Fibroblast of lung (primary cell): ENCODE results near the gene PRKG2. TPM values are rescaled to one million over a fixed set of nuclear protein-coding genes. Genes with fewer than 3 reads are reported as not detected.

Experiments
- DNase-seq, 2 donors: peaks; one replicate each; pipeline versions ENCODE4 v3.0.0 to v3.0.0-alpha.2; 2010; ENCODE audit warnings: low read depth in 2 of 2
- H2AFZ ChIP-seq: 2 replicates; pipeline ENCODE4 v1.5.1; 2012; ENCODE audit warnings: low read length, control low read depth, inconsistent platforms
- H3K27ac ChIP-seq: 2 replicates; pipeline ENCODE4 v1.5.1; 2011; ENCODE audit warnings: low read length, control low read depth; ENCODE audit not compliant: insufficient read depth
- H3K27me3 ChIP-seq: 2 replicates; pipeline ENCODE4 v1.5.1; 2011; ENCODE audit warnings: mild to moderate bottlenecking, low read length; ENCODE audit not compliant: control insufficient read depth, insufficient read depth
- H3K36me3 ChIP-seq: 2 replicates; pipeline ENCODE4 v1.5.1; 2011; ENCODE audit warnings: low read length; ENCODE audit not compliant: control insufficient read depth, insufficient read depth
- H3K4me1 ChIP-seq: 2 replicates; pipeline ENCODE4 v1.5.1; 2011; ENCODE audit warnings: low read length; ENCODE audit not compliant: control insufficient read depth, insufficient read depth; ENCODE audit errors: extremely low read depth
- H3K4me2 ChIP-seq: 2 replicates; pipeline ENCODE4 v1.5.1; 2011; ENCODE audit warnings: low read length, control low read depth; ENCODE audit not compliant: insufficient read depth; ENCODE audit errors: extremely low read depth
- H3K4me3 ChIP-seq, 4 experiments: fragments of 200-600 bp in 1 of 4; sonication (generic) in 1 of 4; replicated peaks in 1 of 4; 2 replicates each; pipeline ENCODE4 v1.5.1; 2011 to 2016; ENCODE audit warnings: low read length in 4 of 4, low read depth in 3 of 4, mild to moderate bottlenecking in 3 of 4, control low read depth in 2 of 4, inconsistent platforms in 1 of 4, mixed read lengths in 1 of 4; ENCODE audit not compliant: insufficient read depth in 1 of 4; ENCODE audit errors: control extremely low read depth in 1 of 4
- H3K79me2 ChIP-seq: 2 replicates; pipeline ENCODE4 v1.5.1; 2012; ENCODE audit warnings: mild to moderate bottlenecking, low read length, inconsistent platforms; ENCODE audit not compliant: control insufficient read depth, insufficient read depth
- H3K9ac ChIP-seq: 2 replicates; pipeline ENCODE4 v1.5.1; 2011; ENCODE audit warnings: mild to moderate bottlenecking, low read length, control low read depth; ENCODE audit not compliant: insufficient read depth
- H3K9me3 ChIP-seq: 2 replicates; pipeline ENCODE4 v1.5.1; 2012; ENCODE audit warnings: low read depth, low read length; ENCODE audit not compliant: control insufficient read depth, insufficient read depth
- H4K20me1 ChIP-seq: 2 replicates; pipeline ENCODE4 v1.5.1; 2011; ENCODE audit warnings: low read length; ENCODE audit not compliant: control insufficient read depth, insufficient read depth; ENCODE audit errors: extremely low read depth
- CTCF ChIP-seq, 2 donors: IDR thresholded peaks in 1 of 2; conservative IDR thresholded peaks in 1 of 2; 1 replicate in 1 of 2; 2 replicates in 1 of 2; pipeline ENCODE4 v1.5.1; 2011 to 2012; ENCODE audit warnings: low read length in 2 of 2, control low read depth in 1 of 2, inconsistent platforms in 1 of 2, low read depth in 1 of 2, mild to moderate bottlenecking in 1 of 2
- EZH2 ChIP-seq: IDR thresholded peaks from 2 replicates; pipeline ENCODE4 v1.5.1; 2012; ENCODE audit warnings: low read length, control low read depth, mild to moderate bottlenecking; ENCODE audit errors: missing control alignments
- polyA plus RNA-seq, 2 donors: library from polyadenylated mRNA; depleted of rRNA in 1 of 2; stranded (reverse) in 1 of 2; unstranded in 1 of 2; fragments of >200 nt; gene quantifications; 2 replicates each; pipeline ENCODE4 v1.2.1, GENCODE V29; 2011 to 2012; ENCODE audit warnings: missing spikeins in 1 of 2
- total RNA-seq: library from RNA; depleted of rRNA; stranded (reverse); fragments of >200 nt; gene quantifications from 2 replicates; pipeline ENCODE4 v1.2.1, GENCODE V29; 2014

Gene PRKG2
- total and polyA plus RNA-seq, 2 donors (not counting 1 experiment from before 2014, with no cell fraction given): 2.8 to 17.5 TPM

GRCh38 chr4:81049907-81050306 is 165.1 kb downstream of the PRKG2 start:
- no peak overlapping the region for H2AFZ ChIP-seq
- no peak for DNase-seq
- H4K20me1 ChIP-seq: no peaks in the 10 kb centered on the region
- H3K4me1 ChIP-seq: no peaks in the 10 kb centered on the region
- no peaks in the 10 kb centered on the region for H3K9me3 ChIP-seq
- no peak overlapping the region for H3K4me2 ChIP-seq
- no peak overlapping the region for H3K9ac ChIP-seq
- peaks cover 4% of the 10 kb centered on the region for H3K27me3 ChIP-seq
- H3K4me3 ChIP-seq: no peak overlapping the region
- TF ChIP-seq EZH2: no peak
- no peak overlapping the region for H3K27ac ChIP-seq
- no peaks in the 10 kb centered on the region for H3K36me3 ChIP-seq
- no peaks in the 10 kb centered on the region for H3K79me2 ChIP-seq

- no peak for DNase-seq
- Histone ChIP-seq H3K4me2 (no peak overlapping the region), H3K9me3 (no peaks in the 10 kb centered on the region), H3K79me2 (no peaks in the 10 kb centered on the region), H3K4me3 (no peak overlapping the region), H4K20me1 (no peaks in the 10 kb centered on the region), H3K4me1 (no peaks in the 10 kb centered on the region), H3K9ac (no peak overlapping the region), H3K36me3 (no peaks in the 10 kb centered on the region), H2AFZ (no peak overlapping the region), H3K27ac (no peak overlapping the region), H3K27me3 (peaks cover 4% of the 10 kb centered on the region)
- no peak for TF ChIP-seq CTCF (conservative IDR thresholded peaks at IDR 0.05 in 1 of 2, IDR thresholded peaks at IDR 0.05 in 1 of 2; ENCODE audit: low read depth in 1 of 2, low read length in 2 of 2)
- TF ChIP-seq EZH2: no peak
These were observed 165.7 kb downstream of the PRKG2 start for GRCh38 chr4:81049330-81049729.

GRCh38 chr4:81042578-81043365 is 172.2 kb downstream of the PRKG2 start:
- DNase-seq: no peak
- no peaks in the 10 kb centered on the region for H3K36me3 ChIP-seq
- H4K20me1 ChIP-seq: no peaks in the 10 kb centered on the region
- H3K9me3 ChIP-seq: no peaks in the 10 kb centered on the region
- no peaks in the 10 kb centered on the region for H3K79me2 ChIP-seq
- no peaks in the 10 kb centered on the region for H3K27me3 ChIP-seq
- H3K9ac ChIP-seq: no peak overlapping the region
- no peak overlapping the region for H3K4me3 ChIP-seq
- no peak overlapping the region for H3K27ac ChIP-seq
- H3K4me1 ChIP-seq: no peaks in the 10 kb centered on the region
- H3K4me2 ChIP-seq: no peak overlapping the region
- TF ChIP-seq CTCF (conservative IDR thresholded peaks at IDR 0.05 in 1 of 2, IDR thresholded peaks at IDR 0.05 in 1 of 2; ENCODE audit: low read depth in 1 of 2, low read length in 2 of 2): no peak
- no peak for TF ChIP-seq EZH2
- H2AFZ ChIP-seq: no peak overlapping the region
